ENCODE results near the gene LANCL2. TPM values are rescaled to one million over a fixed set of nuclear protein-coding genes. Genes with fewer than 3 reads are reported as not detected.

The LANCL2 gene
- total RNA-seq, 1 experiment from 2014 or later, result 21.8 TPM

- no TSS peak for BruUV-seq (replicated peaks)
- no peak overlapping the region for H3K27ac ChIP-seq
- DNase-seq, result no peak
- peaks cover 6% of the 10 kb centered on the region; the same call in 1 of the 2 replicates for H3K79me2 ChIP-seq (ENCODE audit: low read depth)
- H3F3A ChIP-seq (ENCODE audit: insufficient read depth, low read depth), result no peaks in the 10 kb centered on the region
- no peak overlapping the region for H3K4me3 ChIP-seq
- no peaks in the 10 kb centered on the region for H3K4me1 ChIP-seq (replicated peaks; ENCODE audit: insufficient read depth)
- H3K4me2 ChIP-seq, result no peak overlapping the region
- H2AFZ ChIP-seq, result no peak overlapping the region
- intact Hi-C loops (cut with micrococcal nuclease; ENCODE audit: unreplicated experiment), result no loop called here
- no peaks in the 10 kb centered on the region for H3K36me3 ChIP-seq (ENCODE audit: low read depth)
- no peaks in the 10 kb centered on the region for H3K9me3 ChIP-seq (ENCODE audit: insufficient read depth, low read depth)
- CTCF ChIA-PET, result interaction anchor here (0.7 kb wide), 1 partner anchor 1432 kb away, joined by 3 read pairs; no protein-coding TSS in a partner anchor
- POLR2A ChIA-PET (ENCODE audit: unreplicated experiment), result no interaction called here
- TF ChIP-seq EZH2 (IDR thresholded peaks at IDR 0.05; ENCODE audit: low read depth), result no peak
- no peaks in the 10 kb centered on the region for H3K27me3 ChIP-seq (ENCODE audit: insufficient read depth, low read depth)
- no peaks in the 10 kb centered on the region for H3K9me2 ChIP-seq (ENCODE audit: insufficient read depth)
- H4K20me1 ChIP-seq (ENCODE audit: insufficient read depth), result no peaks in the 10 kb centered on the region; the same call in 1 of the 2 replicates
Measured at GRCh38 chr7:55374213-55374612, 9.1 kb downstream of the LANCL2 start.

GRCh38 chr7:55375237-55375636, 10.1 kb downstream of the LANCL2 start:
- TF ChIP-seq CTCF (conservative IDR thresholded peaks at IDR 0.05) (no peak), EZH2 (IDR thresholded peaks at IDR 0.05; ENCODE audit: low read depth) (no peak)
- no peak overlapping the region for H3K4me2 ChIP-seq
- no peak overlapping the region for H2AFZ ChIP-seq
- H4K20me1 ChIP-seq (ENCODE audit: insufficient read depth), result no peaks in the 10 kb centered on the region; the same call in 1 of the 2 replicates
- no peaks in the 10 kb centered on the region for H3F3A ChIP-seq (ENCODE audit: insufficient read depth, low read depth)
- H3K9me2 ChIP-seq (ENCODE audit: insufficient read depth), result no peaks in the 10 kb centered on the region
- no peaks in the 10 kb centered on the region for H3K9me3 ChIP-seq (ENCODE audit: insufficient read depth, low read depth)
- H3K79me2 ChIP-seq (ENCODE audit: low read depth), result peaks cover 2% of the 10 kb centered on the region; the same call in 1 of the 2 replicates
- ChIA-PET CTCF (no interaction called here), POLR2A (ENCODE audit: unreplicated experiment) (no interaction called here)
- no peak overlapping the region for H3K27ac ChIP-seq
- no peaks in the 10 kb centered on the region for H3K36me3 ChIP-seq (ENCODE audit: low read depth)
- BruUV-seq (replicated peaks), result no TSS peak
- H3K4me1 ChIP-seq (replicated peaks; ENCODE audit: insufficient read depth), result no peaks in the 10 kb centered on the region
- H3K4me3 ChIP-seq, result no peak overlapping the region
- intact Hi-C loops (cut with micrococcal nuclease; ENCODE audit: unreplicated experiment), result no loop called here
- H3K27me3 ChIP-seq (ENCODE audit: insufficient read depth, low read depth), result no peaks in the 10 kb centered on the region
- DNase-seq, result no peak

- no TSS peak for BruUV-seq (replicated peaks)
- intact Hi-C loops (cut with micrococcal nuclease; ENCODE audit: unreplicated experiment), result no loop called here
- H2AFZ ChIP-seq, result no peak overlapping the region
- H3K9me3 ChIP-seq (ENCODE audit: insufficient read depth, low read depth), result no peaks in the 10 kb centered on the region
- ChIA-PET POLR2A (ENCODE audit: unreplicated experiment) (no interaction called here), CTCF (no interaction called here)
- no peak overlapping the region for H3K4me3 ChIP-seq
- no peaks in the 10 kb centered on the region for H3K79me2 ChIP-seq (ENCODE audit: low read depth)
- no peaks in the 10 kb centered on the region for H3K9me2 ChIP-seq (ENCODE audit: insufficient read depth)
- DNase-seq, result no peak
- no peaks in the 10 kb centered on the region for H3F3A ChIP-seq (ENCODE audit: insufficient read depth, low read depth)
- no peaks in the 10 kb centered on the region for H3K27me3 ChIP-seq (ENCODE audit: insufficient read depth, low read depth)
- no peaks in the 10 kb centered on the region for H3K4me1 ChIP-seq (replicated peaks; ENCODE audit: insufficient read depth)
- no peaks in the 10 kb centered on the region; the same call in 1 of the 2 replicates for H4K20me1 ChIP-seq (ENCODE audit: insufficient read depth)
- H3K4me2 ChIP-seq, result no peak overlapping the region
- TF ChIP-seq CTCF (conservative IDR thresholded peaks at IDR 0.05), result no peak
- no peak for TF ChIP-seq EZH2 (IDR thresholded peaks at IDR 0.05; ENCODE audit: low read depth)
- H3K36me3 ChIP-seq (ENCODE audit: low read depth), result no peaks in the 10 kb centered on the region
- no peak overlapping the region for H3K27ac ChIP-seq
Measured at GRCh38 chr7:55377162-55377817, 12.2 kb downstream of the LANCL2 start.

GRCh38 chr7:55379285-55379684, 14.1 kb downstream of the LANCL2 start:
- H4K20me1 ChIP-seq (ENCODE audit: insufficient read depth), result no peaks in the 10 kb centered on the region; the same call in 1 of the 2 replicates
- H3K27me3 ChIP-seq (ENCODE audit: insufficient read depth, low read depth), result no peaks in the 10 kb centered on the region
- POLR2A ChIA-PET (ENCODE audit: unreplicated experiment), result no interaction called here

More at GRCh38 chr7:55379285-55379684, 14.1 kb downstream of the LANCL2 start:
- intact Hi-C loops (cut with micrococcal nuclease; ENCODE audit: unreplicated experiment), result no loop called here
- H3K9me3 ChIP-seq (ENCODE audit: insufficient read depth, low read depth), result peaks cover 3% of the 10 kb centered on the region; the same call in 1 of the 2 replicates
- H3K79me2 ChIP-seq (ENCODE audit: low read depth), result no peaks in the 10 kb centered on the region
- BruUV-seq (replicated peaks), result no TSS peak
- H3K4me1 ChIP-seq (replicated peaks; ENCODE audit: insufficient read depth), result no peaks in the 10 kb centered on the region
- no peak overlapping the region for H2AFZ ChIP-seq
- no peaks in the 10 kb centered on the region for H3K36me3 ChIP-seq (ENCODE audit: low read depth)
- H3K4me3 ChIP-seq, result no peak overlapping the region
- H3K27ac ChIP-seq, result no peak overlapping the region
- TF ChIP-seq CTCF (conservative IDR thresholded peaks at IDR 0.05) (no peak), EZH2 (IDR thresholded peaks at IDR 0.05; ENCODE audit: low read depth) (no peak)
- DNase-seq, result no peak
- H3F3A ChIP-seq (ENCODE audit: insufficient read depth, low read depth), result no peaks in the 10 kb centered on the region
- H3K9me2 ChIP-seq (ENCODE audit: insufficient read depth), result no peaks in the 10 kb centered on the region
- CTCF ChIA-PET, result no interaction called here
- no peak overlapping the region for H3K4me2 ChIP-seq

Measured in PC-9 (cell line).